GM23338 (cell line): Measurements from ENCODE around the gene CIITA. TPM values are rescaled to one million over a fixed set of nuclear protein-coding genes. Genes with fewer than 3 reads are reported as not detected.
A peak's percentile ranks its signal among the peaks of the same experiment; 100 is the strongest.

Experiments
- ATAC-seq: fragments of 200-7000 bp; cut with Tn5 transposase; 3 replicates; pipeline ENCODE4 v1.9.1; 2020
- DNase-seq: peaks from one replicate; pipeline ENCODE4 v3.0.0-alpha.2; 2015; ENCODE audit warnings: low spot score
- H2AFZ ChIP-seq: fragments of 200-600 bp; sonication (generic); 2 replicates; pipeline ENCODE4 v1.8.0; 2016; ENCODE audit warnings: antibody characterized with exemption, mild to moderate bottlenecking, moderate library complexity
- H3F3A ChIP-seq: fragments of 200-600 bp; sonication (generic); replicated peaks from 2 replicates; pipeline ENCODE4 v1.8.0; 2017; ENCODE audit warnings: antibody characterized with exemption, mixed run types, low read depth
- H3K27ac ChIP-seq: fragments of 200-600 bp; sonication (generic); 2 replicates; pipeline ENCODE4 v1.6.1; 2016; ENCODE audit warnings: low read depth
- H3K27me3 ChIP-seq: fragments of 200-600 bp; sonication (generic); 2 replicates; pipeline ENCODE4 v1.8.0; 2016; ENCODE audit warnings: mild to moderate bottlenecking, mixed run types, moderate library complexity; ENCODE audit not compliant: insufficient read depth
- H3K36me3 ChIP-seq: fragments of 200-600 bp; sonication (generic); 2 replicates; pipeline ENCODE4 v1.8.0; 2016; ENCODE audit warnings: mild to moderate bottlenecking; ENCODE audit not compliant: insufficient read depth
- H3K4me1 ChIP-seq: fragments of 200-600 bp; sonication (generic); 2 replicates; pipeline ENCODE4 v1.8.0; 2016; ENCODE audit warnings: mild to moderate bottlenecking, moderate library complexity; ENCODE audit not compliant: insufficient read depth
- H3K4me2 ChIP-seq: fragments of 200-600 bp; sonication (generic); 2 replicates; pipeline ENCODE4 v1.7.1; 2017; ENCODE audit warnings: mixed run types
- H3K4me3 ChIP-seq: fragments of 200-600 bp; sonication (generic); 2 replicates; pipeline ENCODE4 v1.6.1; 2016; ENCODE audit warnings: mixed run types
- H3K79me2 ChIP-seq: fragments of 200-600 bp; sonication (generic); replicated peaks from 2 replicates; pipeline ENCODE4 v1.8.0; 2017; ENCODE audit warnings: mild to moderate bottlenecking; ENCODE audit not compliant: insufficient read depth
- H3K9me2 ChIP-seq: fragments of 200-600 bp; sonication (generic); 2 replicates; pipeline ENCODE4 v1.8.0; 2017; ENCODE audit not compliant: insufficient read depth
- H4K20me1 ChIP-seq: fragments of 200-600 bp; sonication (generic); replicated peaks from 2 replicates; pipeline ENCODE4 v1.8.0; 2017; ENCODE audit warnings: mild to moderate bottlenecking; ENCODE audit not compliant: insufficient read depth
- H3K27ac Mint-ChIP-seq: 2 replicates; pipeline ENCODE4 v1.8.0; 2020; ENCODE audit warnings: inconsistent platforms, mild to moderate bottlenecking, moderate library complexity, mixed read lengths
- H3K27me3 Mint-ChIP-seq: 3 replicates; pipeline ENCODE4 v1.8.0; 2022; ENCODE audit warnings: low read depth, mild to moderate bottlenecking, moderate library complexity, mixed read lengths, inconsistent platforms; ENCODE audit not compliant: insufficient read depth, poor library complexity
- H3K36me3 Mint-ChIP-seq: 3 replicates; pipeline ENCODE4 v1.8.0; 2021; ENCODE audit warnings: low read depth, mild to moderate bottlenecking, inconsistent platforms, moderate library complexity, mixed read lengths
- H3K4me1 Mint-ChIP-seq: 3 replicates; pipeline ENCODE4 v1.8.0; 2020; ENCODE audit warnings: mild to moderate bottlenecking, inconsistent platforms, mixed read lengths
- H3K4me3 Mint-ChIP-seq: 3 replicates; pipeline ENCODE4 v1.8.0; 2021; ENCODE audit warnings: moderate library complexity, mild to moderate bottlenecking, inconsistent platforms, mixed read lengths
- H3K9me3 Mint-ChIP-seq: 3 replicates; pipeline ENCODE4 v1.8.0; 2020; ENCODE audit warnings: moderate library complexity, mild to moderate bottlenecking, inconsistent platforms, mixed read lengths
- CREB1 ChIP-seq: fragments of 250-450 bp; sonication (Bioruptor Pico); IDR thresholded peaks from 2 replicates; pipeline ENCODE4 v1.5.0; 2020; ENCODE audit warnings: low read depth, mild to moderate bottlenecking, moderate library complexity
- EZH2 ChIP-seq: fragments of 200-600 bp; sonication (generic); IDR thresholded peaks from one replicate; pipeline ENCODE4 v1.8.0; 2017; ENCODE audit warnings: antibody characterized with exemption, mild to moderate bottlenecking, low read depth; ENCODE audit not compliant: unreplicated experiment
- EZH2phosphoT487 ChIP-seq: fragments of 200-600 bp; sonication (generic); IDR thresholded peaks from one replicate; pipeline ENCODE4 v1.8.1; 2018; ENCODE audit warnings: antibody characterized with exemption; ENCODE audit not compliant: unreplicated experiment
- JUNB ChIP-seq: IDR thresholded peaks from one replicate; pipeline ENCODE4 v1.6.1; 2016; ENCODE audit warnings: antibody characterized with exemption; ENCODE audit not compliant: unreplicated experiment
- NANOG ChIP-seq: IDR thresholded peaks from 2 replicates; pipeline ENCODE4 v1.6.1; 2016; ENCODE audit warnings: antibody characterized with exemption, borderline replicate concordance
- POLR2AphosphoS5 ChIP-seq: IDR thresholded peaks from 2 replicates; pipeline ENCODE4 v1.6.1; 2016; ENCODE audit warnings: antibody characterized with exemption, low read depth
- STAT1 ChIP-seq: IDR thresholded peaks from one replicate; pipeline ENCODE4 v1.6.1; 2016; ENCODE audit warnings: antibody characterized with exemption; ENCODE audit not compliant: unreplicated experiment
- ZNF114 ChIP-seq: fragments of 250-450 bp; sonication (Bioruptor Pico); IDR thresholded peaks from 2 replicates; pipeline ENCODE4 v1.5.0; 2020; ENCODE audit warnings: mild to moderate bottlenecking, moderate library complexity
- ZNF331 ChIP-seq: fragments of 250-450 bp; sonication (Bioruptor Pico); IDR thresholded peaks from 2 replicates; pipeline ENCODE4 v1.5.0; 2020; ENCODE audit warnings: low read depth, mild to moderate bottlenecking, moderate library complexity
- polyA plus RNA-seq: library from polyadenylated mRNA; unstranded; fragments of >200 nt; fragmentation: Nextera tagmentation; extraction: Ambion mirVana; gene quantifications from 2 replicates; pipeline ENCODE4 v1.2.1, GENCODE V29; 2016
- total RNA-seq: library from RNA; depleted of rRNA; stranded (reverse); fragments of >200 nt; shearing (Covaris generic); gene quantifications from 2 replicates; pipeline ENCODE4 v1.2.3, GENCODE V29; 2014
- TF ChIP-seq, protein P1 (sequence below): IDR thresholded peaks from 2 replicates; pipeline ENCODE4 v1.6.1; 2016; ENCODE audit warnings: antibody characterized with exemption
- TF ChIP-seq, protein P2 (sequence below): IDR thresholded peaks from one replicate; pipeline ENCODE4 v1.6.1; 2018; ENCODE audit warnings: antibody characterized with exemption; ENCODE audit not compliant: unreplicated experiment
- TF ChIP-seq, protein P3 (sequence below): fragments of 250-450 bp; sonication (Bioruptor Pico); IDR thresholded peaks from 2 replicates; pipeline ENCODE4 v1.5.0; 2020; ENCODE audit warnings: mild to moderate bottlenecking, moderate library complexity
- TF ChIP-seq, protein P4 (sequence below), 2 experiments: fragments of 200-600 bp in 1 of 2; sonication (generic) in 1 of 2; conservative IDR thresholded peaks; 2 replicates each; pipeline versions ENCODE4 v1.5.1 to v1.6.1; 2016 to 2017; ENCODE audit warnings: antibody characterized with exemption in 2 of 2, low read depth in 2 of 2, mild to moderate bottlenecking in 2 of 2, moderate library complexity in 1 of 2

Gene CIITA
- total and polyA plus RNA-seq, 2 experiments from 2014 or later: 0.10 to 0.57 TPM

DNA sequence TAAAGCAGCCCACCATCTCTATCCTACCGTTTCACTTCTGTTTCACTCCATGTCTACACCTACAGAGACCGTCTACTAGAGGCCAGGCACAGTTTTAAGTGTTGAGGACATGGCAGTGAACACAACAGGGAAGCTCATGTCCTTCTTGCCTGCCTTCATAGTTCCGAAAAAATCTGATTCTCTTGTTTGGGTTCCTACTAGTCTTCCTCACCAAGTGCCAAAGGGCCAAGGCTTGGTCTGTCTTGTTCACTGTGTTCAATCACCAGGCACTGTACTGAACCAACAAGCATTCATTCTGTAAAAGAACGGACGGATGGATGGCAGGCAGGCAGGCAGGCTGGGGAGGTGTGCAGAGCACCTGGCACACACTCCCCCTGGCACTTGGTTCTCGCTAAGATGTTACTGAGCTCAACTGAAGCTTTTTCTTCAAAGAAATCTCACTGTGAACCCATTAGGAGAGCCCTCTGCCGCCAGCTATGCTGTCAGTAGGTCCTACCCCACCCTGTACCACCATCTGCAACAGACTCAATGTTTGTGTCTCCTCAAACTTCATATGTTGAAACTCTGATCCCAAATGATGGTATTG, 62.7 kb downstream of the CIITA start:
- H3K36me3 Mint-ChIP-seq: no peaks in the 10 kb centered on the region; the same call in 2 of the 3 replicates
- peaks cover 6% of the 10 kb centered on the region for H3K27me3 Mint-ChIP-seq
- H3K4me3 Mint-ChIP-seq: peak overlapping the region; percentile 92; the same call in 2 of the 3 replicates
- H3K4me1 Mint-ChIP-seq: peaks cover 28% of the 10 kb centered on the region
- Histone ChIP-seq H3K4me2 (peak overlapping the region; percentile 96), H3K9me2 (no peaks in the 10 kb centered on the region), H3K27ac (no peak overlapping the region), H3K4me3 (peak overlapping the region; percentile 65), H3K36me3 (no peaks in the 10 kb centered on the region; the same call in 1 of the 2 replicates), H3F3A (no peaks in the 10 kb centered on the region), H3K27me3 (0 out of 2 replicates have a peak, but pooled peaks cover 5% of the 10 kb centered on the region), H2AFZ (no peak overlapping the region), H3K79me2 (peaks cover 45% of the 10 kb centered on the region), H4K20me1 (peaks cover 50% of the 10 kb centered on the region), H3K4me1 (peaks cover 16% of the 10 kb centered on the region; the same call in 1 of the 2 replicates)
- ATAC-seq (no peak), DNase-seq (no peak)
- TF ChIP-seq EZH2phosphoT487 (no peak), CREB1 (no peak), POLR2AphosphoS5 (no peak), NANOG (no peak), ZNF114 (CRISPR knock-in tag) (no peak), EZH2 (no peak), JUNB (no peak), STAT1 (no peak), ZNF331 (CRISPR knock-in tag) (no peak)
- TF ChIP-seq, protein P1, sequence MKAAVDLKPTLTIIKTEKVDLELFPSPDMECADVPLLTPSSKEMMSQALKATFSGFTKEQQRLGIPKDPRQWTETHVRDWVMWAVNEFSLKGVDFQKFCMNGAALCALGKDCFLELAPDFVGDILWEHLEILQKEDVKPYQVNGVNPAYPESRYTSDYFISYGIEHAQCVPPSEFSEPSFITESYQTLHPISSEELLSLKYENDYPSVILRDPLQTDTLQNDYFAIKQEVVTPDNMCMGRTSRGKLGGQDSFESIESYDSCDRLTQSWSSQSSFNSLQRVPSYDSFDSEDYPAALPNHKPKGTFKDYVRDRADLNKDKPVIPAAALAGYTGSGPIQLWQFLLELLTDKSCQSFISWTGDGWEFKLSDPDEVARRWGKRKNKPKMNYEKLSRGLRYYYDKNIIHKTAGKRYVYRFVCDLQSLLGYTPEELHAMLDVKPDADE: no peak
- TF ChIP-seq, protein P2, sequence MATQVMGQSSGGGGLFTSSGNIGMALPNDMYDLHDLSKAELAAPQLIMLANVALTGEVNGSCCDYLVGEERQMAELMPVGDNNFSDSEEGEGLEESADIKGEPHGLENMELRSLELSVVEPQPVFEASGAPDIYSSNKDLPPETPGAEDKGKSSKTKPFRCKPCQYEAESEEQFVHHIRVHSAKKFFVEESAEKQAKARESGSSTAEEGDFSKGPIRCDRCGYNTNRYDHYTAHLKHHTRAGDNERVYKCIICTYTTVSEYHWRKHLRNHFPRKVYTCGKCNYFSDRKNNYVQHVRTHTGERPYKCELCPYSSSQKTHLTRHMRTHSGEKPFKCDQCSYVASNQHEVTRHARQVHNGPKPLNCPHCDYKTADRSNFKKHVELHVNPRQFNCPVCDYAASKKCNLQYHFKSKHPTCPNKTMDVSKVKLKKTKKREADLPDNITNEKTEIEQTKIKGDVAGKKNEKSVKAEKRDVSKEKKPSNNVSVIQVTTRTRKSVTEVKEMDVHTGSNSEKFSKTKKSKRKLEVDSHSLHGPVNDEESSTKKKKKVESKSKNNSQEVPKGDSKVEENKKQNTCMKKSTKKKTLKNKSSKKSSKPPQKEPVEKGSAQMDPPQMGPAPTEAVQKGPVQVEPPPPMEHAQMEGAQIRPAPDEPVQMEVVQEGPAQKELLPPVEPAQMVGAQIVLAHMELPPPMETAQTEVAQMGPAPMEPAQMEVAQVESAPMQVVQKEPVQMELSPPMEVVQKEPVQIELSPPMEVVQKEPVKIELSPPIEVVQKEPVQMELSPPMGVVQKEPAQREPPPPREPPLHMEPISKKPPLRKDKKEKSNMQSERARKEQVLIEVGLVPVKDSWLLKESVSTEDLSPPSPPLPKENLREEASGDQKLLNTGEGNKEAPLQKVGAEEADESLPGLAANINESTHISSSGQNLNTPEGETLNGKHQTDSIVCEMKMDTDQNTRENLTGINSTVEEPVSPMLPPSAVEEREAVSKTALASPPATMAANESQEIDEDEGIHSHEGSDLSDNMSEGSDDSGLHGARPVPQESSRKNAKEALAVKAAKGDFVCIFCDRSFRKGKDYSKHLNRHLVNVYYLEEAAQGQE: no peak
- TF ChIP-seq, protein P3, sequence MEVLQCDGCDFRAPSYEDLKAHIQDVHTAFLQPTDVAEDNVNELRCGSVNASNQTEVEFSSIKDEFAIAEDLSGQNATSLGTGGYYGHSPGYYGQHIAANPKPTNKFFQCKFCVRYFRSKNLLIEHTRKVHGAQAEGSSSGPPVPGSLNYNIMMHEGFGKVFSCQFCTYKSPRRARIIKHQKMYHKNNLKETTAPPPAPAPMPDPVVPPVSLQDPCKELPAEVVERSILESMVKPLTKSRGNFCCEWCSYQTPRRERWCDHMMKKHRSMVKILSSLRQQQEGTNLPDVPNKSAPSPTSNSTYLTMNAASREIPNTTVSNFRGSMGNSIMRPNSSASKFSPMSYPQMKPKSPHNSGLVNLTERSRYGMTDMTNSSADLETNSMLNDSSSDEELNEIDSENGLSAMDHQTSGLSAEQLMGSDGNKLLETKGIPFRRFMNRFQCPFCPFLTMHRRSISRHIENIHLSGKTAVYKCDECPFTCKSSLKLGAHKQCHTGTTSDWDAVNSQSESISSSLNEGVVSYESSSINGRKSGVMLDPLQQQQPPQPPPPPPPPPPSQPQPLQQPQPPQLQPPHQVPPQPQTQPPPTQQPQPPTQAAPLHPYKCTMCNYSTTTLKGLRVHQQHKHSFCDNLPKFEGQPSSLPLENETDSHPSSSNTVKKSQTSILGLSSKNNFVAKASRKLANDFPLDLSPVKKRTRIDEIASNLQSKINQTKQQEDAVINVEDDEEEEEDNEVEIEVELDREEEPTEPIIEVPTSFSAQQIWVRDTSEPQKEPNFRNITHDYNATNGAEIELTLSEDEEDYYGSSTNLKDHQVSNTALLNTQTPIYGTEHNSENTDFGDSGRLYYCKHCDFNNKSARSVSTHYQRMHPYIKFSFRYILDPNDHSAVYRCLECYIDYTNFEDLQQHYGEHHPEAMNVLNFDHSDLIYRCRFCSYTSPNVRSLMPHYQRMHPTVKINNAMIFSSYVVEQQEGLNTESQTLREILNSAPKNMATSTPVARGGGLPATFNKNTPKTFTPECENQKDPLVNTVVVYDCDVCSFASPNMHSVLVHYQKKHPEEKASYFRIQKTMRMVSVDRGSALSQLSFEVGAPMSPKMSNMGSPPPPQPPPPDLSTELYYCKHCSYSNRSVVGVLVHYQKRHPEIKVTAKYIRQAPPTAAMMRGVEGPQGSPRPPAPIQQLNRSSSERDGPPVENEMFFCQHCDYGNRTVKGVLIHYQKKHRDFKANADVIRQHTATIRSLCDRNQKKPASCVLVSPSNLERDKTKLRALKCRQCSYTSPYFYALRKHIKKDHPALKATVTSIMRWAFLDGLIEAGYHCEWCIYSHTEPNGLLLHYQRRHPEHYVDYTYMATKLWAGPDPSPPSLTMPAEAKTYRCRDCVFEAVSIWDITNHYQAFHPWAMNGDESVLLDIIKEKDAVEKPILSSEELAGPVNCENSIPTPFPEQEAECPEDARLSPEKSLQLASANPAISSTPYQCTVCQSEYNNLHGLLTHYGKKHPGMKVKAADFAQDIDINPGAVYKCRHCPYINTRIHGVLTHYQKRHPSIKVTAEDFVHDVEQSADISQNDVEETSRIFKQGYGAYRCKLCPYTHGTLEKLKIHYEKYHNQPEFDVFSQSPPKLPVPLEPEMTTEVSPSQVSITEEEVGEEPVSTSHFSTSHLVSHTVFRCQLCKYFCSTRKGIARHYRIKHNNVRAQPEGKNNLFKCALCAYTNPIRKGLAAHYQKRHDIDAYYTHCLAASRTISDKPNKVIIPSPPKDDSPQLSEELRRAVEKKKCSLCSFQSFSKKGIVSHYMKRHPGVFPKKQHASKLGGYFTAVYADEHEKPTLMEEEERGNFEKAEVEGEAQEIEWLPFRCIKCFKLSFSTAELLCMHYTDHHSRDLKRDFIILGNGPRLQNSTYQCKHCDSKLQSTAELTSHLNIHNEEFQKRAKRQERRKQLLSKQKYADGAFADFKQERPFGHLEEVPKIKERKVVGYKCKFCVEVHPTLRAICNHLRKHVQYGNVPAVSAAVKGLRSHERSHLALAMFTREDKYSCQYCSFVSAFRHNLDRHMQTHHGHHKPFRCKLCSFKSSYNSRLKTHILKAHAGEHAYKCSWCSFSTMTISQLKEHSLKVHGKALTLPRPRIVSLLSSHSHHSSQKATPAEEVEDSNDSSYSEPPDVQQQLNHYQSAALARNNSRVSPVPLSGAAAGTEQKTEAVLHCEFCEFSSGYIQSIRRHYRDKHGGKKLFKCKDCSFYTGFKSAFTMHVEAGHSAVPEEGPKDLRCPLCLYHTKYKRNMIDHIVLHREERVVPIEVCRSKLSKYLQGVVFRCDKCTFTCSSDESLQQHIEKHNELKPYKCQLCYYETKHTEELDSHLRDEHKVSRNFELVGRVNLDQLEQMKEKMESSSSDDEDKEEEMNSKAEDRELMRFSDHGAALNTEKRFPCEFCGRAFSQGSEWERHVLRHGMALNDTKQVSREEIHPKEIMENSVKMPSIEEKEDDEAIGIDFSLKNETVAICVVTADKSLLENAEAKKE (CRISPR knock-in tag): no peak
- TF ChIP-seq, protein P4, sequence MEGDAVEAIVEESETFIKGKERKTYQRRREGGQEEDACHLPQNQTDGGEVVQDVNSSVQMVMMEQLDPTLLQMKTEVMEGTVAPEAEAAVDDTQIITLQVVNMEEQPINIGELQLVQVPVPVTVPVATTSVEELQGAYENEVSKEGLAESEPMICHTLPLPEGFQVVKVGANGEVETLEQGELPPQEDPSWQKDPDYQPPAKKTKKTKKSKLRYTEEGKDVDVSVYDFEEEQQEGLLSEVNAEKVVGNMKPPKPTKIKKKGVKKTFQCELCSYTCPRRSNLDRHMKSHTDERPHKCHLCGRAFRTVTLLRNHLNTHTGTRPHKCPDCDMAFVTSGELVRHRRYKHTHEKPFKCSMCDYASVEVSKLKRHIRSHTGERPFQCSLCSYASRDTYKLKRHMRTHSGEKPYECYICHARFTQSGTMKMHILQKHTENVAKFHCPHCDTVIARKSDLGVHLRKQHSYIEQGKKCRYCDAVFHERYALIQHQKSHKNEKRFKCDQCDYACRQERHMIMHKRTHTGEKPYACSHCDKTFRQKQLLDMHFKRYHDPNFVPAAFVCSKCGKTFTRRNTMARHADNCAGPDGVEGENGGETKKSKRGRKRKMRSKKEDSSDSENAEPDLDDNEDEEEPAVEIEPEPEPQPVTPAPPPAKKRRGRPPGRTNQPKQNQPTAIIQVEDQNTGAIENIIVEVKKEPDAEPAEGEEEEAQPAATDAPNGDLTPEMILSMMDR (conservative IDR thresholded peaks at IDR 0.05; ENCODE audit: low read depth in 2 of 2): no peak
- no peak overlapping the region for H3K27ac Mint-ChIP-seq
- H3K9me3 Mint-ChIP-seq: no peaks in the 10 kb centered on the region
